Osteoblast (primary cell): ENCODE data around the gene GLOD5. TPM values are rescaled to one million over a fixed set of nuclear protein-coding genes. Genes with fewer than 3 reads are reported as not detected.

Source experiments
- DNase-seq: peaks from one replicate; pipeline ENCODE4 v3.0.0; 2011; ENCODE audit warnings: low spot score, mixed read lengths; ENCODE audit not compliant: insufficient read length; ENCODE audit errors: missing footprints
- H2AFZ ChIP-seq: 2 replicates; pipeline ENCODE4 v1.6.0; 2011; ENCODE audit warnings: mild to moderate bottlenecking, low read length
- H3K27ac ChIP-seq: 2 replicates; pipeline ENCODE4 v1.5.1; 2011; ENCODE audit warnings: mild to moderate bottlenecking, low read depth, low read length, moderate library complexity
- H3K27me3 ChIP-seq: 2 replicates; pipeline ENCODE4 v1.6.0; 2012; ENCODE audit warnings: mild to moderate bottlenecking, control low read depth, inconsistent platforms, low read length, moderate library complexity; ENCODE audit not compliant: insufficient read depth
- H3K36me3 ChIP-seq: 2 replicates; pipeline ENCODE4 v1.5.1; 2011; ENCODE audit warnings: mild to moderate bottlenecking, low read length, control low read depth, moderate library complexity; ENCODE audit not compliant: insufficient read depth
- H3K4me1 ChIP-seq: 2 replicates; pipeline ENCODE4 v1.5.1; 2011; ENCODE audit warnings: mild to moderate bottlenecking, low read length, control low read depth, moderate library complexity; ENCODE audit not compliant: insufficient read depth
- H3K4me2 ChIP-seq: 2 replicates; pipeline ENCODE4 v1.6.0; 2011; ENCODE audit warnings: mild to moderate bottlenecking, low read length; ENCODE audit not compliant: insufficient read depth
- H3K4me3 ChIP-seq: fragments of 200-600 bp; sonication (generic); 3 replicates; pipeline ENCODE4 v1.5.1; 2012; ENCODE audit warnings: mild to moderate bottlenecking, low read length, inconsistent platforms; ENCODE audit not compliant: insufficient read depth
- H3K79me2 ChIP-seq: 2 replicates; pipeline ENCODE4 v1.6.0; 2012; ENCODE audit warnings: mild to moderate bottlenecking, low read length, control low read depth, inconsistent platforms; ENCODE audit not compliant: insufficient read depth
- H3K9me3 ChIP-seq: 2 replicates; pipeline ENCODE4 v1.5.1; 2011; ENCODE audit warnings: low read depth, low read length, control low read depth
- H4K20me1 ChIP-seq: 2 replicates; pipeline ENCODE4 v1.6.0; 2012; ENCODE audit warnings: mild to moderate bottlenecking, low read length, control low read depth; ENCODE audit not compliant: insufficient read depth
- total RNA-seq: library from RNA; depleted of rRNA; stranded (reverse); fragments of >200 nt; gene quantifications from 2 replicates; pipeline ENCODE4 v1.2.3, GENCODE V29; 2012
- TF ChIP-seq, protein P1 (sequence below): IDR thresholded peaks from 2 replicates; pipeline ENCODE4 v1.5.1; 2011; ENCODE audit warnings: mild to moderate bottlenecking, low read depth, low read length, moderate library complexity; ENCODE audit errors: extremely low read depth

Gene GLOD5
- total RNA-seq, 1 donor: not detected

DNA sequence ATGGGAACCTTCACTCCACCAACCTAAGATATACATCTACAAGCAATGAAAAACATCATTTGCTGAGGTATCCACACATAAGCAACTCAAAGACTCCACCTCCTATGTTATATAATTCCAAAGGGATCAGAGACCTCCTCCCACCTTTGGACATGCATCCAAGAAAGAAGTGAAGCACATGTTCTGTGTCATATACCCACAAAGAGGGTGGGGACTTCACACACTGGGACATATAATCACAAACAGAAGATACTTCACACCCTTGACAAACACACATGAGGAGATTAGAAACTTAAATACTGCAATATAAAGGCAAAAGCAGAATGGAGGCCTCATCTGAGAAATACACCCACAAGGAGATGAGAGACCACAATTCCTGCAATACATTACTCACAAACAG lies 39.6 kb upstream of the GLOD5 start:
- Histone ChIP-seq H3K4me3 (no peak overlapping the region), H2AFZ (no peak overlapping the region), H3K27ac (no peak overlapping the region), H3K36me3 (no peaks in the 10 kb centered on the region), H3K27me3 (peaks cover 4% of the 10 kb centered on the region), H3K9me3 (no peaks in the 10 kb centered on the region), H3K4me2 (no peak overlapping the region), H3K4me1 (no peaks in the 10 kb centered on the region), H3K79me2 (no peaks in the 10 kb centered on the region), H4K20me1 (no peaks in the 10 kb centered on the region)
- no peak for DNase-seq
- TF ChIP-seq, protein P1, sequence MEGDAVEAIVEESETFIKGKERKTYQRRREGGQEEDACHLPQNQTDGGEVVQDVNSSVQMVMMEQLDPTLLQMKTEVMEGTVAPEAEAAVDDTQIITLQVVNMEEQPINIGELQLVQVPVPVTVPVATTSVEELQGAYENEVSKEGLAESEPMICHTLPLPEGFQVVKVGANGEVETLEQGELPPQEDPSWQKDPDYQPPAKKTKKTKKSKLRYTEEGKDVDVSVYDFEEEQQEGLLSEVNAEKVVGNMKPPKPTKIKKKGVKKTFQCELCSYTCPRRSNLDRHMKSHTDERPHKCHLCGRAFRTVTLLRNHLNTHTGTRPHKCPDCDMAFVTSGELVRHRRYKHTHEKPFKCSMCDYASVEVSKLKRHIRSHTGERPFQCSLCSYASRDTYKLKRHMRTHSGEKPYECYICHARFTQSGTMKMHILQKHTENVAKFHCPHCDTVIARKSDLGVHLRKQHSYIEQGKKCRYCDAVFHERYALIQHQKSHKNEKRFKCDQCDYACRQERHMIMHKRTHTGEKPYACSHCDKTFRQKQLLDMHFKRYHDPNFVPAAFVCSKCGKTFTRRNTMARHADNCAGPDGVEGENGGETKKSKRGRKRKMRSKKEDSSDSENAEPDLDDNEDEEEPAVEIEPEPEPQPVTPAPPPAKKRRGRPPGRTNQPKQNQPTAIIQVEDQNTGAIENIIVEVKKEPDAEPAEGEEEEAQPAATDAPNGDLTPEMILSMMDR: no peak

DNA sequence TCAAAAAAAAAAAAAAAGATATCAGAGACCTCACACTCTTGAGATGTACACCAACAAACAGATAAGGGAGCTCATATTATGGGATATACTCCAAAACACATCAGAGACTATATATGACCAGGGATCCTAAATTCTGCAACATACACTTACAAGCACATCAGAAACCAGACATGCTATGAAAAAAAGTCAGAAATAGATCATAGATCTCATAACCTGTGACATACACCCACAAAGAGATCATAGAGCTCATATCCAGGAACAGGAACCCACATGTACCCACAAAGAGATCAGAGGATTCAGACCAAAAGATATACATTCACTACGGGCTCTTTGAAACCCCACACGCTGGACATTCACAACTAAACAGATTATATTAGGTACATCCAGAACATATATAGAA lies 35.0 kb upstream of the GLOD5 start:
- Histone ChIP-seq H3K4me1 (no peaks in the 10 kb centered on the region), H3K36me3 (no peaks in the 10 kb centered on the region), H3K27me3 (peaks cover 4% of the 10 kb centered on the region), H3K4me3 (no peak overlapping the region), H3K27ac (no peak overlapping the region), H2AFZ (no peak overlapping the region), H3K9me3 (peaks cover 2% of the 10 kb centered on the region), H4K20me1 (no peaks in the 10 kb centered on the region), H3K79me2 (no peaks in the 10 kb centered on the region), H3K4me2 (no peak overlapping the region)
- DNase-seq: no peak
- TF ChIP-seq, protein P1: no peak

DNA sequence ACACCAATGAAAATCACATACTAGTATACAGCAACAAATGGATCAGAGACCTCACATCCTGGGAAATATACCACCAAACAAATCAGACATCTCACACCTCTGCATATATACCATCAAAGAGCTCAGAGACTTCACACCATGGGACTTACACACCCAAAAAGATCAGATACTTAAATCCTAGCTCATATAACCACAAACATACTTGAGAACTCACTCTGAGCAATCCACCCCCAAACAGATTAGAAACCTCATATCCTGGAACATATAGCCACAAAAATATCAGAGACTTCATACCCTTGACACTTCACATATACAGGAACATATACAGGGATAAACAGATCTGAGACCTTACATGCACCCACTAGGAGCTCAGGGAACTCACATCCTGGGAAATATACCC lies 32.9 kb upstream of the GLOD5 start:
- DNase-seq: no peak
- Histone ChIP-seq H3K27me3 (peaks cover 4% of the 10 kb centered on the region), H3K9me3 (peaks cover 2% of the 10 kb centered on the region), H3K4me1 (no peaks in the 10 kb centered on the region), H3K4me2 (no peak overlapping the region), H3K79me2 (no peaks in the 10 kb centered on the region), H3K36me3 (no peaks in the 10 kb centered on the region), H4K20me1 (no peaks in the 10 kb centered on the region), H2AFZ (no peak overlapping the region), H3K27ac (no peak overlapping the region), H3K4me3 (no peak overlapping the region)
- TF ChIP-seq, protein P1: no peak

DNA sequence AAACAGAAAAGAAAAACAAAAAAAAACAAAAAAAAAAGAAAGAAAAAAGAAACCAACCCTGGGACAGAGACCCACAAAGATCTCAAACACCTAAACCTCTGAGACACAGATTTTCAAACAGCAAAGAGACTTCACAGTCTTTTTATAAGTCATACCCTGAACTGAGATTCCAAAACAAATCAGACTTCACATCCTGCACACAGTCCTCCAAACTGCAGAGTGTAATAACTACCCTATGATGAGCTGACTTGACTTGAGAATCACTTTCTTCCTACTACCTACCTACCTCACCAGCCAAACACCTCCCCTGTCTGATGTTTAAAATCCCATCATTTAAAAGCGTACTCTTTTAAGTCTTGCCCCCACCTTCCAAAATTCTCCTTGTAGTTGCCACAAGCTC lies 25.2 kb upstream of the GLOD5 start:
- H3K27me3 ChIP-seq: no peaks in the 10 kb centered on the region
- no peak overlapping the region for H3K27ac ChIP-seq
- H3K4me2 ChIP-seq: peak overlapping the region; percentile 79
- H4K20me1 ChIP-seq: no peaks in the 10 kb centered on the region
- H3K79me2 ChIP-seq: no peaks in the 10 kb centered on the region
- no peaks in the 10 kb centered on the region for H3K9me3 ChIP-seq
- no peak for DNase-seq
- H3K36me3 ChIP-seq: no peaks in the 10 kb centered on the region
- H2AFZ ChIP-seq: peak overlapping the region; percentile 80
- H3K4me3 ChIP-seq: peak overlapping the region; percentile 79
- H3K4me1 ChIP-seq: peaks cover 6% of the 10 kb centered on the region
- TF ChIP-seq, protein P1: no peak
